ENCODE data around the gene ZNF487.

Gene ZNF487

DNA sequence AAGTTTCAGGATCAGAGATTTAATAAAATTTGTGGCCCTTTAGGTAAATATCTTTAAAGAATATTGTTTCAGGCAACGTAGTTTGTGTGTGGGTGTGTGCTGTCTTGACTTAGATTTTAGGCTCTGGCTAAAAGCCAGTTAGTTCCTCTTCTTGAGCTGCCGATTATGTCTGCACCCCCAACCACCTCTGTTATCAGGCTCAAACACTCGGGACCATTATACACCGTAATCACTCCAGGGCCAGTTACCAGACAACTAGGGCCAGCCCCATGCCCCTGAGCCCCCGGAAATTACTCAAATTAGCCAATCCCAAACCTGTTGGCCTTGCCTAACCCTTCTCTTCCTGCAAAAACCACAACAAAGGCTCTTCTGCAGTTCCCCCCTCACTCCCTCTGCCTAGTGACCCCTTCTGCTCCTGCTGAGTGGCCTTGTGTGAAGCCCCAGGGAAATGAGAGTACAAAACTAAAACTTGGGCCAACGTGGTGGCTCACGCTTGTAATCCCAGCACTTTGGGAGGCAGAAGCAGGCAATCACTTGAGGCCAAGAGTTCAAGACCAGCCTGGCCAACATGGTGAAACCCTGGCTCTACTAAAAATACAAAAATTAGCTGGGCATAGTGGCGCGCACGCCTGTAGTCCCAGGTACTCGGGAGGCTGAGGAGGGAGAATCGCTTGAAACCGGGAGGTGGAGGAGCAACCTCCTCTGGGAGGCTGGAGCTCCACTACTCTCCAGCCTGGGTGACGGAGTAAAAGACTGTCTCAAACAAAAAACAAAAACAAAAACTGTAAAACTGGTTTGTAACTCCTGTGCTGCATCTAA lies 18.8 kb upstream of the ZNF487 start:
- peaks cover 3% of the 10 kb centered on the region; the same call in 1 of the 2 replicates for H3K79me2 ChIP-seq (ENCODE audit: insufficient read depth, low read length)
- no peaks in the 10 kb centered on the region for H4K20me1 ChIP-seq (ENCODE audit: insufficient read depth, low read length, poor library complexity, severe bottlenecking)
- H3K4me2 ChIP-seq (ENCODE audit: low read depth, low read length, poor library complexity, severe bottlenecking), result peak overlapping the region; percentile 78
- H3K9ac ChIP-seq (ENCODE audit: low read depth, low read length, poor library complexity, severe bottlenecking), result peak overlapping the region; percentile 81
- peaks cover 55% of the 10 kb centered on the region for H3K4me1 ChIP-seq (ENCODE audit: insufficient read depth, low read length, poor library complexity, severe bottlenecking)
- peaks cover 37% of the 10 kb centered on the region for H3F3A ChIP-seq (ENCODE audit: low read depth)
- H3K36me3 ChIP-seq (ENCODE audit: insufficient read depth, low read length), result no peaks in the 10 kb centered on the region
- H2AFZ ChIP-seq (ENCODE audit: low read length), result no peak overlapping the region; the same call in 1 of the 2 replicates
- no peaks in the 10 kb centered on the region for H3K9me3 ChIP-seq (ENCODE audit: insufficient read depth, low read depth, low read length)
- H3K27me3 ChIP-seq (ENCODE audit: insufficient read depth, low read length, poor library complexity, severe bottlenecking), result no peaks in the 10 kb centered on the region
- H3K9me2 ChIP-seq (replicated peaks; ENCODE audit: low read depth, low read length), result no peaks in the 10 kb centered on the region
- peak overlapping the region; percentile 64 for H3K4me3 ChIP-seq (ENCODE audit: low read length, poor library complexity, severe bottlenecking)
- no peak for TF ChIP-seq EZH2phosphoT487 (IDR thresholded peaks at IDR 0.05; ENCODE audit: borderline replicate concordance)
- TF ChIP-seq, protein P1, sequence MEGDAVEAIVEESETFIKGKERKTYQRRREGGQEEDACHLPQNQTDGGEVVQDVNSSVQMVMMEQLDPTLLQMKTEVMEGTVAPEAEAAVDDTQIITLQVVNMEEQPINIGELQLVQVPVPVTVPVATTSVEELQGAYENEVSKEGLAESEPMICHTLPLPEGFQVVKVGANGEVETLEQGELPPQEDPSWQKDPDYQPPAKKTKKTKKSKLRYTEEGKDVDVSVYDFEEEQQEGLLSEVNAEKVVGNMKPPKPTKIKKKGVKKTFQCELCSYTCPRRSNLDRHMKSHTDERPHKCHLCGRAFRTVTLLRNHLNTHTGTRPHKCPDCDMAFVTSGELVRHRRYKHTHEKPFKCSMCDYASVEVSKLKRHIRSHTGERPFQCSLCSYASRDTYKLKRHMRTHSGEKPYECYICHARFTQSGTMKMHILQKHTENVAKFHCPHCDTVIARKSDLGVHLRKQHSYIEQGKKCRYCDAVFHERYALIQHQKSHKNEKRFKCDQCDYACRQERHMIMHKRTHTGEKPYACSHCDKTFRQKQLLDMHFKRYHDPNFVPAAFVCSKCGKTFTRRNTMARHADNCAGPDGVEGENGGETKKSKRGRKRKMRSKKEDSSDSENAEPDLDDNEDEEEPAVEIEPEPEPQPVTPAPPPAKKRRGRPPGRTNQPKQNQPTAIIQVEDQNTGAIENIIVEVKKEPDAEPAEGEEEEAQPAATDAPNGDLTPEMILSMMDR (conservative IDR thresholded peaks at IDR 0.05; ENCODE audit: low read length), result no peak

- peaks cover 37% of the 10 kb centered on the region for H3F3A ChIP-seq (ENCODE audit: low read depth)
Observed at GRCh38 chr10:43419997-43420368, 16.9 kb upstream of the ZNF487 start.

GRCh38 chr10:43420369-43421200 lies 16.3 kb upstream of the ZNF487 start:
- Histone ChIP-seq H3K9me3 (ENCODE audit: insufficient read depth, low read depth, low read length) (no peaks in the 10 kb centered on the region), H2AFZ (ENCODE audit: low read length) (peak overlapping the region; percentile 80; the same call in 1 of the 2 replicates), H3K9ac (ENCODE audit: low read depth, low read length, poor library complexity, severe bottlenecking) (peak overlapping the region; percentile 92)

More at GRCh38 chr10:43419997-43420368, 16.9 kb upstream of the ZNF487 start:
- Histone ChIP-seq H3K27me3 (ENCODE audit: insufficient read depth, low read length, poor library complexity, severe bottlenecking) (no peaks in the 10 kb centered on the region), H3K36me3 (ENCODE audit: insufficient read depth, low read length) (no peaks in the 10 kb centered on the region), H3K9ac (ENCODE audit: low read depth, low read length, poor library complexity, severe bottlenecking) (peak overlapping the region; percentile 92), H2AFZ (ENCODE audit: low read length) (no peak overlapping the region), H3K79me2 (ENCODE audit: insufficient read depth, low read length) (peaks cover 3% of the 10 kb centered on the region; the same call in 1 of the 2 replicates), H3K4me3 (ENCODE audit: low read length, poor library complexity, severe bottlenecking) (peak overlapping the region; percentile 86), H3K4me2 (ENCODE audit: low read depth, low read length, poor library complexity, severe bottlenecking) (peak overlapping the region; percentile 88), H3K9me3 (ENCODE audit: insufficient read depth, low read depth, low read length) (no peaks in the 10 kb centered on the region), H3K9me2 (replicated peaks; ENCODE audit: low read depth, low read length) (no peaks in the 10 kb centered on the region), H3K4me1 (ENCODE audit: insufficient read depth, low read length, poor library complexity, severe bottlenecking) (peaks cover 52% of the 10 kb centered on the region), H4K20me1 (ENCODE audit: insufficient read depth, low read length, poor library complexity, severe bottlenecking) (no peaks in the 10 kb centered on the region)
- no peak for TF ChIP-seq EZH2phosphoT487 (IDR thresholded peaks at IDR 0.05; ENCODE audit: borderline replicate concordance)
- TF ChIP-seq, protein P1 (conservative IDR thresholded peaks at IDR 0.05; ENCODE audit: low read length), result no peak

More at GRCh38 chr10:43420369-43421200, 16.3 kb upstream of the ZNF487 start:
- TF ChIP-seq, protein P1 (conservative IDR thresholded peaks at IDR 0.05; ENCODE audit: low read length), result peak; percentile 28; the same call in 1 of the 2 replicates
- no peak for TF ChIP-seq EZH2phosphoT487 (IDR thresholded peaks at IDR 0.05; ENCODE audit: borderline replicate concordance)
- Histone ChIP-seq H3K36me3 (ENCODE audit: insufficient read depth, low read length) (no peaks in the 10 kb centered on the region), H3K27me3 (ENCODE audit: insufficient read depth, low read length, poor library complexity, severe bottlenecking) (no peaks in the 10 kb centered on the region), H3K4me1 (ENCODE audit: insufficient read depth, low read length, poor library complexity, severe bottlenecking) (peaks cover 52% of the 10 kb centered on the region), H3K79me2 (ENCODE audit: insufficient read depth, low read length) (peaks cover 3% of the 10 kb centered on the region; the same call in 1 of the 2 replicates), H3K9me2 (replicated peaks; ENCODE audit: low read depth, low read length) (no peaks in the 10 kb centered on the region), H4K20me1 (ENCODE audit: insufficient read depth, low read length, poor library complexity, severe bottlenecking) (no peaks in the 10 kb centered on the region), H3K4me2 (ENCODE audit: low read depth, low read length, poor library complexity, severe bottlenecking) (peak overlapping the region; percentile 88), H3F3A (ENCODE audit: low read depth) (peaks cover 37% of the 10 kb centered on the region), H3K4me3 (ENCODE audit: low read length, poor library complexity, severe bottlenecking) (peak overlapping the region; percentile 86)

Data from Loucy (cell line).